HG03378 (cell line): Measurements from ENCODE around the gene COA1.
"Not testable (repeated sequence)": the region's sequence is repeated elsewhere in the genome, so short reads cannot be mapped to it uniquely, and the experiment has no call there.

Source experiments
- ATAC-seq: cut with Tn5 transposase; IDR thresholded peaks from one replicate; pipeline ENCODE4 v1.9.1; 2021; ENCODE audit warnings: mild to moderate bottlenecking, moderate library complexity; ENCODE audit not compliant: unreplicated experiment

The COA1 gene

DNA sequence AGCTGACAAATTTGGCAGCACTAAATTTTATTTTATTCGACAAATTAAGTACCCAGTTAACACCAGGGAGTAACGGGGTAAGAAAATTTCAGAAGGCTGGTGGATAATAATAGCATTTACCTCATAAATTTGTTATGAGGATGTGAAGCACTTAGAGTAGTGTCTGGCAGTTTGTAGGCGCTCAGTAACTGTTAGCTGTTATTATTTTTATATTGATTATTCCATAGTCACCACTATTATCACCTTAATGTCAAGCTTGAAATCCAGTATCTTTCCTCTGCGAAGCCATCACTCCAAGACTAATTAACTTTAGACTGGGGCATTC lies 563 bp upstream of the COA1 start:
- ATAC-seq, result no peak

DNA sequence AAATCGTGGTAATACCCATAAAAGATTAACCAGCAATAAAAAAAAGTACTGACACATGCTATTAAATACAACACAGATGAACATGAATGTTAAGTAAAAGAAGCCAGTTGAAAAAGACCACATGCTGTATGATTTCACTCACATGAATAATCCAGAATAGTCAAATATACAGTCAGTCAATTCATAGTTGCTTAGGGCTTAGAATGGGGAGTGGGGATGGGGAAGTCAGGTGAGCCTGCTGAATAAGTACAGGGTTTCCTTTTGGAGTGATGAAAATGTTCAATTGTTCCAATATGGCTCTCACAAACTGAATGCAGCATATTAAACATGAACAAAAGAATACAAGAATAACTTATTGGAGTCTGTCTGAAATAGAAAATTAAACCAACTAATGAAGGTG lies 1.8 kb downstream of the COA1 start:
- ATAC-seq, result no peak

DNA sequence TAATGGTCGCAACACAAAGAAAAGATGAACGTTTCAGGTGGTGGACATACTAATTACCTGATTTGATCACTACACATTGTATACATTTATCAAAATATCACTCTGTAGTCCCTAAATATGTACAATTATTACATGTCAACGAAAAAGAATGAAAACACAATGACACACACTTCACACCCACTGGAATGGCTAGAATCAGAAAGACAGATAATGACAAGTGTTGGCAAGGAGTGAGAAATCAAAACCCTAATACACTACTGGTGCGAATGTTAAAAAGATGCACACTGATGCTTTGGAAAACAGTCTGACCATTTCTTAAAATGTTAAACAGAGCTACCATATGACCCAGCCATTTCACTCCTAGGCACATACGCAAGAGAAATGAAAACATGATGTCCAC lies 2.3 kb downstream of the COA1 start:
- no peak for ATAC-seq

DNA sequence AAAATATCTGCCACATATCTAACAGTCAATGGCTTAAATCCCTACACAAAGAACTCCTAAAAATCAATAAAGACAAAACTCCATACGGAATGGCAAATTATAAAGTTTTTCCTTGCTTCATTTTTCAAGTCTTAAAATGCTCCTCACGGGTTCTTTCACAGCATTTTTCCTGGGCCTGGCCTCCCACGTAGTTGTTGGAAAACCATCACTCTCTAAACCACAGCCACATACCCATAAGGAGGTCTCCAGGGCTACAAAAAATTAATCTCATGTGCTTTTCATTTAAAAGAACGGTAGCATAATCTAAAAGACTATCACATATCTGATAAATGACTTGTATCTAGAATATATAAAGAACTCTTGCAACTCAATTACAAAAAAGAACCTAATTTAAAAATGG lies 2.9 kb downstream of the COA1 start:
- no peak for ATAC-seq

DNA sequence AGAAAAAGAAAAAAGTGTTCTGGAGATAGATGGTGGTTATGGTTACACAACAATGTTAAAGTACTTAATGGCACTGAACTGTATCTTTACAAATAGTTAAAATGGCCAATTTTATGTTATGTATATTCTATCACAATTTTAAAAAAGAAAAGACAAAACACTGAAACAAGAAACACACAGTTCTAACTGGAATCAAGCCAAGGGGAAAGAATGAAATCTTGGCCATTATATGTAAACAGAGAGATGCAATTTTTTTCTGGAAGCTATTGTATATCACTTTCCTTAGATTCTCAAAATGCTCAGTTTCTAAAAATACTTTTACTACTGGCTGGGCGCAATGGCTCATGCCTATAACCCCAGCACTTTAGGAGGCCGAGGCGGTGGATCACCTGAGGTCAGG lies 4.1 kb downstream of the COA1 start:
- no peak for ATAC-seq

DNA sequence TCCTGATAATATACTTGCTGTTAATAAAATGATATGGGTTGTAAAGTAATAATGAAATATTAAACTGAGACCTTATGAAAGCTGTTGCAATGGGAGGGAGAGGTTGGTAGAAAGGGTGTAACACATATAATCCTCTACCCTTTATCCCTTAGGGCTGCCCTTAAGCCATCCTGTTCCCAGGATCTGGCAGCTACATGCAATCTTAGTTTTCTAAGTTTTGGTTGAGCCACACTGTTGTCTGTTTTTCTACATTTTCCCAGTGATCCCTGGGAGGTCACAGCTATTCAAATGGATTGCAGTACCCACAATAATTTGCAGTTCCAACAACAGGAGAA lies 6.3 kb downstream of the COA1 start:
- ATAC-seq, result no peak

GRCh38 chr7:43721193-43721806 lies 8.0 kb downstream of the COA1 start:
- no peak for ATAC-seq

DNA sequence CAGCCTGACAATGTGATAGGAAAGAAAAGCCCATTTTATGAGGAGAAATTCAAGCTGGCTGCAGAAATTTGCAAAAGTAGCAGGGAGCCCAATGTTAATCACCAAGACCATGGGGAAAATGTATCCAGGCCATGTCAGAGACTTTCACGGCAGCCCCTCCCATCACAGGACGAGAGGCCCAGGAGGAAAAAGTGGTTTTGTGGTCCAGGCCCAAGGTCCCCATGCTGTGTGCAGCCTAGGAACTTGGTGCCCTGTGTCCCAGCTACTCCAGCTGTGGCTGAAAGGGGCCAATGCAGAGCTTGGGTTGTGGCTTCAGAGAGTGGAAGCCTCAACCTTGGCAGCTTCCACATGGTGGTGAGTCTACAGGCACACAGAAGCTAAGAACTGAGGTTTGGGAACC lies 12.7 kb downstream of the COA1 start:
- ATAC-seq, result no peak

DNA sequence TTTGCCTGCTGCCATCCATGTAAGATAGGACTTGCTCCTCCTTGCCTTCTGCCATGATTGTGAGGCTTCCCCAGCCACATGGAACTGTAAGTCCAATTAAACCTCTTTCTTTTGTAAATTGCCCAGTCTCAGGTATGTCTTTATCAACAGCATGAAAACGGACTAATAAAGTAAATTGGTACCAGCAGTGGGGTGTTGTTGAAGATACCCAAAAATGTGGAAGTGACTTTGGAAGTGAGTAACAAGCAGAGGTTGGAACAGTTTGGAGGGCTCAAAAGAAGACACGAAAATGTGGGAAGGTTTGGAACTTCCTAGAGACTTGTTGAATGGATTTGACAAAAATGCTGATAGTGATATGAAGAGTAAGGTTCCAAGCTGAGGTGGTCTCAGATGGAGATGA lies 13.4 kb downstream of the COA1 start:
- ATAC-seq, result not testable (repeated sequence)

- ATAC-seq, result no peak
These were observed 17.8 kb downstream of the COA1 start for GRCh38 chr7:43711503-43711902.

- ATAC-seq, result not testable (repeated sequence)
These were observed 21.3 kb downstream of the COA1 start for GRCh38 chr7:43708055-43708454.

DNA sequence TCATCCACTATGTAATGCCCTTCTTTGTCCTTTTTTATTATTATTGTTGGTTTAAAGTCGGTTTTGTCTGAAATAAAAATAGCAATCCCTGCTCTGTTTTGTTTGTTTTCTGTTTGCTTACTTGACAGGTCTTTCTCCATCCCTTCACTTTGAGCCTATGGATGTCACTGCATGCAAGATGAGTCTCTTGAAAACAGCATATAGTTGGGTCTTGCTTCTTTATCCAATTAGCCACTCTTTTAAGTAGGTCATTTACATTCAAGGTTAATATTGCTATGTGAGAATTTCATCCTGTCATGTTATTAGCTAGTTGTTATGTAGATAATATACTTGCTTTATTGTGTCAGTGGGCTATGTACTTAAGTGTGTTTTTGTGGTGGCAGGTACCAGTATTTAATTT lies 25.8 kb downstream of the COA1 start:
- no peak for ATAC-seq

DNA sequence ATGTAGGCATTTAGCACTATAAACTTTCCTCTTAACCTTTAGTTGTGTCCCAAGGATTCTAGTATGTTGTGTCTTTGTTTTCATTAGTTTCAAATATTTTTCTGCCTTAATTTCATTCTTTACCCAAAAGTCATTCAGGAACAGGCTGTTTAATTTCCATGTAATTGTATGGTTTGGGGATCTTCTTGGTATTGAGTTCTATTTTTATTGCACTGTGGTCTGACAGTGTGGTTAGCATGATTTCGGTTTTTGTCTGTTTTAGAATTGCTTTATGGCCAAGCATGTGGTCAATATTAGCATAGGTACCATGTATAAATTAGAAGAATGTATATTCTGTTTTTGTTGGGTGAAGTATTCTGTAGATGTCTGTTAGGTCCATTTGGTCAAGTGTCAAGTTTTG lies 26.3 kb downstream of the COA1 start:
- no peak for ATAC-seq

GRCh38 chr7:43701929-43702328 lies 27.4 kb downstream of the COA1 start:
- ATAC-seq, result no peak

GRCh38 chr7:43701500-43701854 lies 27.8 kb downstream of the COA1 start:
- no peak for ATAC-seq

GRCh38 chr7:43700646-43701499 lies 28.4 kb downstream of the COA1 start:
- no peak for ATAC-seq

DNA sequence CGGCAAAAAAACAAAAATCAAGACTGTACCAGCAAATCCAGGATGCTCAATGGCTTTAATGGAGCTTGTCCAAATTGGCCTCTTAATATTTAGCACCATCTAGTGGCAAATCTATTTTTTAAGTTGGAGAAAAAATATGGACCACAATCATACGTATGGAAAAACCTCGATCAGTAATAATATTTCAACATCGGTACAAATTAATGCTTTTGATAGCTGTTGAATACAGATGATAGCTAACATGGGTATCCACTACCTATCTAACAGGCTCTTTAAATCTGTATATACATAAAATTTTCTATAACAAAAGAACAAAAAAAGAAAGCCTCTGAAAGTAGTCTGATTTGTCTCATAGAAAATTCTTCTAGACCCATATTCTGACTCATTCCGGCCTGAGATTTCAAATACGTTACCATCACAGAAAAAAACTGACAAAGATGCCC lies 29.2 kb downstream of the COA1 start:
- ATAC-seq, result peak; percentile 59

- ATAC-seq, result no peak
These were observed 30.7 kb downstream of the COA1 start for GRCh38 chr7:43698460-43699255.

GRCh38 chr7:43697690-43698089 lies 31.6 kb downstream of the COA1 start:
- no peak for ATAC-seq

DNA sequence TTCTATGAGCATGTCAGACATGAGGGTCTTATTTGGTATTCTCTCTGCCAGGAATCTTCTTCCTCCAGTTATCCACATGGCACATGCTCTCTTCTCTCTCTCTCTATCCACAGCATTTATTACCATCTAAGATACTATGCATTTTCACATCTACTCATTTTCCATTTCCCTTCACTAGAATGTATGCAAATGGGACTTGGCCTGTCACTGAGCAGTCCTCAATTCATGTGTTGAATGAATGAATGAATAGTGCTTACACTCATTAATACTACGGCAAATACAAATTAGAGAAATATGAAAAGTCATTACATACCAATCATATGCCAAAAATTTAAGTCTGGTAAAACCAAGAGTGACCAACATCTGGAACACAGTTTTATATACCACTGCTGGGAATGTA lies 34.0 kb downstream of the COA1 start:
- no peak for ATAC-seq

DNA sequence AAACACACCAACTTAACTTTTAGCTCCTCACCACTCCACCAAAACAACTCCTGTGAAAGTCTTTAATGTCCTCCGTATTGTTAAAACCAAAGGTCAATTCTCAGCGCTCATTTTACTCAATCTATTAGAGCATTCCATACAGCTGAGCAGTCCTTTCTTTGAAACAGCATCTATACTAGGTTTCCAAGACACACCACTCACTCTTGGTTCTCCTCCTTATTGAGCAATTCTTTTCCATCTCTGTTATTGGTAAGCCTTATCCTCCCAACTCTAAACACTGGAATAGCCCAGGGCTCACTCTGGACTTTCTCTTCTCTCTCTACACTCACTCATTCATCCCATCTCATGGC lies 34.9 kb downstream of the COA1 start:
- no peak for ATAC-seq

DNA sequence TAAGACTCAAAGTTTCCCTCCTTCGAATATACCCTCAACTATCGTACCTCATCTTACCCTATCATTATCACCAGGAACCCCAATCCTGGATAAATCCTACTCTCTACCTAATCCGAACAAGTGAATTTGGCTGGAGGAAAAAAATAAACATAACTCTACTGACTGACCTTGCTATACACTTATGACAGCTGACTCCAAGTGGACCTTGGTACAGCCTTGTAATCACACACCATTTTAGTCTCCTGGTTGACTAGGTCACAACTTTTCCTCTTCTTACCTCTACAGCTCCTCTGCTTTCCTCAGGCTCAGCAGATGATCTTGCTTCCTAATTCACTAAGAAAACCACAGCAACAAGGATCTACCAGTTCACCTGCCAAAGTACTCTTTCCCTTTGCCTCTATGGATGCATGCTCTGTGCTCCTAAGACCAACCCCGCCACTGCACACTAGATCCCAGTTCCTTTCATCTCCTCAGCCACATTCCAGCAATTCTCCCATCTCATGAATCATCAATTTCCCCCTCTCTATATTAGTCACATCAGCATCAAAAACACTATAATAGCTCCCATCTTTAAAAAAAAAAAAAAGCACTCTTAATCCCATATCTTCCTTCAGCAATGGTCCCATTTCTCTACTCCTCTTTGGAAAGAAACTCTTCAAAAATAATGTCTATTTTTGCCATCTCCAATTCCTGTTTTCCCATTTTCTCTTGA lies 35.5 kb downstream of the COA1 start:
- no peak for ATAC-seq
